ENCODE results near the gene CCL3. TPM values are rescaled to one million over a fixed set of nuclear protein-coding genes. Genes with fewer than 3 reads are reported as not detected.

CCL3 gene
- total RNA-seq, 1 experiment from 2014 or later = not detected

GRCh38 chr17:36070427-36070826, 19.5 kb downstream of the CCL3 start:
- CTCF ChIA-PET = interaction anchor here (0.7 kb wide), 1 partner anchor 101 kb away, joined by 3 read pairs; no protein-coding TSS in a partner anchor
- no peak overlapping the region for H3K4me3 ChIP-seq (ENCODE audit: low read depth, low read length)
- H3K4me1 ChIP-seq = no peaks in the 10 kb centered on the region
- H3K27ac Mint-ChIP-seq (ENCODE audit: unreplicated experiment) = no peak overlapping the region
- no peaks in the 10 kb centered on the region for H3K9me3 ChIP-seq
- H3K27me3 Mint-ChIP-seq (ENCODE audit: insufficient read depth, unreplicated experiment) = no peaks in the 10 kb centered on the region
- no peaks in the 10 kb centered on the region for H3K36me3 Mint-ChIP-seq (ENCODE audit: insufficient read depth, unreplicated experiment)
- POLR2A ChIA-PET = no interaction called here
- intact Hi-C loops (cut with micrococcal nuclease; ENCODE audit: unreplicated experiment) = no loop called here
- DNase-seq = no peak
- no peak overlapping the region for H3K4me3 Mint-ChIP-seq (ENCODE audit: unreplicated experiment)
- no peaks in the 10 kb centered on the region for H3K36me3 ChIP-seq (ENCODE audit: control insufficient read depth, insufficient read depth, low read length)
- no TSS peak for BruUV-seq (replicated peaks)
- H3K4me1 Mint-ChIP-seq (ENCODE audit: low read depth, unreplicated experiment) = no peaks in the 10 kb centered on the region
- H3K9me3 Mint-ChIP-seq (ENCODE audit: unreplicated experiment) = no peaks in the 10 kb centered on the region
- TF ChIP-seq CTCF (IDR thresholded peaks at IDR 0.05; ENCODE audit: insufficient read depth in 1 of 2, low read depth in 1 of 2, low read length in 1 of 2, severe bottlenecking in 1 of 2, unreplicated experiment in 1 of 2) = no peak
- no peaks in the 10 kb centered on the region for H3K27me3 ChIP-seq (replicated peaks; ENCODE audit: control insufficient read depth, insufficient read depth, low read length)

GRCh38 chr17:36069136-36069535, 20.8 kb downstream of the CCL3 start:
- no peaks in the 10 kb centered on the region for H3K36me3 Mint-ChIP-seq (ENCODE audit: insufficient read depth, unreplicated experiment)
- H3K4me3 Mint-ChIP-seq (ENCODE audit: unreplicated experiment) = no peak overlapping the region
- no peak overlapping the region for H3K4me3 ChIP-seq (ENCODE audit: low read depth, low read length)
- no peaks in the 10 kb centered on the region for H3K36me3 ChIP-seq (ENCODE audit: control insufficient read depth, insufficient read depth, low read length)
- intact Hi-C loops (cut with micrococcal nuclease; ENCODE audit: unreplicated experiment) = no loop called here
- ChIA-PET CTCF (interaction anchor here (1.9 kb wide), 1 partner anchor 100 kb away, joined by 5 read pairs; no protein-coding TSS in a partner anchor), POLR2A (no interaction called here)
- TF ChIP-seq CTCF (IDR thresholded peaks at IDR 0.05; ENCODE audit: insufficient read depth in 1 of 2, low read depth in 1 of 2, low read length in 1 of 2, severe bottlenecking in 1 of 2, unreplicated experiment in 1 of 2) = no peak
- DNase-seq = no peak
- no peaks in the 10 kb centered on the region for H3K27me3 Mint-ChIP-seq (ENCODE audit: insufficient read depth, unreplicated experiment)
- no peaks in the 10 kb centered on the region for H3K4me1 Mint-ChIP-seq (ENCODE audit: low read depth, unreplicated experiment)
- no peaks in the 10 kb centered on the region for H3K9me3 ChIP-seq
- H3K27ac Mint-ChIP-seq (ENCODE audit: unreplicated experiment) = no peak overlapping the region
- no peaks in the 10 kb centered on the region for H3K27me3 ChIP-seq (replicated peaks; ENCODE audit: control insufficient read depth, insufficient read depth, low read length)
- no TSS peak for BruUV-seq (replicated peaks)
- no peaks in the 10 kb centered on the region for H3K9me3 Mint-ChIP-seq (ENCODE audit: unreplicated experiment)
- no peaks in the 10 kb centered on the region for H3K4me1 ChIP-seq

- intact Hi-C loops (cut with micrococcal nuclease; ENCODE audit: unreplicated experiment) = no loop called here
- no peak overlapping the region for H3K27ac Mint-ChIP-seq (ENCODE audit: unreplicated experiment)
- H3K4me3 Mint-ChIP-seq (ENCODE audit: unreplicated experiment) = no peak overlapping the region
- H3K27me3 Mint-ChIP-seq (ENCODE audit: insufficient read depth, unreplicated experiment) = no peaks in the 10 kb centered on the region
- Histone ChIP-seq H3K4me3 (ENCODE audit: low read depth, low read length) (no peak overlapping the region), H3K9me3 (no peaks in the 10 kb centered on the region), H3K4me1 (no peaks in the 10 kb centered on the region), H3K27me3 (replicated peaks; ENCODE audit: control insufficient read depth, insufficient read depth, low read length) (no peaks in the 10 kb centered on the region), H3K36me3 (ENCODE audit: control insufficient read depth, insufficient read depth, low read length) (no peaks in the 10 kb centered on the region)
- DNase-seq = no peak
- no TSS peak for BruUV-seq (replicated peaks)
- no peaks in the 10 kb centered on the region for H3K4me1 Mint-ChIP-seq (ENCODE audit: low read depth, unreplicated experiment)
- no peaks in the 10 kb centered on the region for H3K36me3 Mint-ChIP-seq (ENCODE audit: insufficient read depth, unreplicated experiment)
- ChIA-PET CTCF (interaction anchor here (1.9 kb wide), 1 partner anchor 99 kb away, joined by 5 read pairs; no protein-coding TSS in a partner anchor), POLR2A (no interaction called here)
- no peaks in the 10 kb centered on the region for H3K9me3 Mint-ChIP-seq (ENCODE audit: unreplicated experiment)
- TF ChIP-seq CTCF (IDR thresholded peaks at IDR 0.05; ENCODE audit: insufficient read depth in 1 of 2, low read depth in 1 of 2, low read length in 1 of 2, severe bottlenecking in 1 of 2, unreplicated experiment in 1 of 2) = no peak
Measured at GRCh38 chr17:36068524-36068923, 21.4 kb downstream of the CCL3 start.

All from Caco-2 (cell line).